GM12874 (cell line): ENCODE results near the gene MRC1.

Experiments
- TF ChIP-seq, protein P1 (sequence below): IDR thresholded peaks from 2 replicates; pipeline ENCODE4 v1.5.1; 2011; ENCODE audit warnings: low read depth, mild to moderate bottlenecking, control low read depth, low read length, moderate library complexity; ENCODE audit not compliant: insufficient read depth

Gene MRC1

DNA sequence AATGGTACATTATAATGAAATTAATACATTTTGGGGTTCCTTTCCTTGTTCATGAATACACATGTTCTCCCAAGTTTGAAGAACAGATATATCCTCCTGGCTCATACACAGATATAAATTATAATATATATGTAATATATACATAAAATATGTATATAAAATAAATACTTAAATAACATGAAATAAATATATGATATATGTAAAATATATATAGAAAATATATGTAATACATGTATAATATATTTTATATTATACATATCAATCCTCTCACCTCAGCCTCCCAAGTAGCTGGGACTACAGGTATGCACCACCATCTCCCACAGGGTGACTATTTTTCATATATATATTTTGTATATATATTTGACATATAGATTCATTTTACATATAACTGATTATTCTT lies 68.0 kb downstream of the MRC1 start:
- TF ChIP-seq, protein P1, sequence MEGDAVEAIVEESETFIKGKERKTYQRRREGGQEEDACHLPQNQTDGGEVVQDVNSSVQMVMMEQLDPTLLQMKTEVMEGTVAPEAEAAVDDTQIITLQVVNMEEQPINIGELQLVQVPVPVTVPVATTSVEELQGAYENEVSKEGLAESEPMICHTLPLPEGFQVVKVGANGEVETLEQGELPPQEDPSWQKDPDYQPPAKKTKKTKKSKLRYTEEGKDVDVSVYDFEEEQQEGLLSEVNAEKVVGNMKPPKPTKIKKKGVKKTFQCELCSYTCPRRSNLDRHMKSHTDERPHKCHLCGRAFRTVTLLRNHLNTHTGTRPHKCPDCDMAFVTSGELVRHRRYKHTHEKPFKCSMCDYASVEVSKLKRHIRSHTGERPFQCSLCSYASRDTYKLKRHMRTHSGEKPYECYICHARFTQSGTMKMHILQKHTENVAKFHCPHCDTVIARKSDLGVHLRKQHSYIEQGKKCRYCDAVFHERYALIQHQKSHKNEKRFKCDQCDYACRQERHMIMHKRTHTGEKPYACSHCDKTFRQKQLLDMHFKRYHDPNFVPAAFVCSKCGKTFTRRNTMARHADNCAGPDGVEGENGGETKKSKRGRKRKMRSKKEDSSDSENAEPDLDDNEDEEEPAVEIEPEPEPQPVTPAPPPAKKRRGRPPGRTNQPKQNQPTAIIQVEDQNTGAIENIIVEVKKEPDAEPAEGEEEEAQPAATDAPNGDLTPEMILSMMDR, result no peak

DNA sequence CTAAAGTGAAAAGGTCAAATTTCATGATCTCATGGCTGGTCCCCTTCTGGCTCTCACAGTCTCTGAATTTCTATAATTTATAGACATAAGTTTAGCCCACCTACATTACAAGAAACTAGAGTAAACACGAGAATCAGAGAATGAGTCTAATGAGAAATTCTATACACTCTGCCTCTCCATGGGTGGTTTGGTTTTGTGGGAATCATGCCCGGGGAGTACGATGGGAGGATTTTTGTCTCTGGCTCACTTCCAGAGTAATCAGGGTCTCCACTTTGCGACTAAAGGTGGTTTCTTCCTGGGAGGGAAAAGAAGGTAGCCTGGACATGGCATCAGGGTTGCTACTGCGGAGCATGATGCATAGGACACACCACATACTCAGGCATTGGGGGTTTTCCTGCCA lies 69.7 kb downstream of the MRC1 start:
- TF ChIP-seq, protein P1, result no peak

DNA sequence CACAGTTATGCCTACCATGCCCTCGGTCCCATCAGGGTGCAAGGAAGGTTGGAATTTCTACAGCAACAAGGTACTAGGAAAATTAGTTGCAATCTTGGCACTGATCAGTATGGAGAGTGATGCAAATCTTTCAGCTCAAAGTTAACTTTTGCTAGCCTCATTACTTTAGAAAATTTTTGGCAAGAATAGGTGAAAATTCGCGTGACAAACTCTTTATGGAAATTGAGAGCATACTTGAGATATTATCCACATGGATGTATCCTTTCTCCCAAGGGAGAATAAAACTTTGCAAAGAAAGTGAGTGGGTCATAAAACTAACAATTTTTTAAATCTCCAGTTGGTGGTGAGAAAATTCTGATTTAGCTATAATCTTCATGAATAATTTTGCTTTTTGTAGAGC lies 71.5 kb downstream of the MRC1 start:
- TF ChIP-seq, protein P1, result no peak

GRCh38 chr10:17882557-17882956 lies 73.4 kb downstream of the MRC1 start:
- TF ChIP-seq, protein P1, result no peak

DNA sequence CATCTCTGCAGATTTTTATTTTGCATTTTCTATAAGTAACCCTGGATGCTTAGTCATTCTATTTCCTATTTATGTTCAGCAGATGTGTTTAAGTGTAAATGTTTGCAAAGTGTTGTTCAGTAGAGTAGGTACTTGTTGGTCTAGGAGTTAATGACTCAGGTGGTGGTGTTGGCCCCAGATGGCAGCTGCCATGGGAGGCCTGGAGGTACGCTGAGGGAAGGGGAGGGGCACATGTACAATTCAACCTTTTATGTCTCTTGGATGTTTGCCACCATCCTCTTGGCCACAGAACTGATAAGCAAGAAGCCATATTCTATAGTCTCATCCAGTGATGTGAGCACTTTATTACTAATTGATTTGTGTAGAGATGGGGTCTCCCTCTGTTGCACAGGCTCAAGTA lies 74.5 kb downstream of the MRC1 start:
- TF ChIP-seq, protein P1, result no peak

GRCh38 chr10:17888189-17888588 lies 79.0 kb downstream of the MRC1 start:
- TF ChIP-seq, protein P1, result no peak

DNA sequence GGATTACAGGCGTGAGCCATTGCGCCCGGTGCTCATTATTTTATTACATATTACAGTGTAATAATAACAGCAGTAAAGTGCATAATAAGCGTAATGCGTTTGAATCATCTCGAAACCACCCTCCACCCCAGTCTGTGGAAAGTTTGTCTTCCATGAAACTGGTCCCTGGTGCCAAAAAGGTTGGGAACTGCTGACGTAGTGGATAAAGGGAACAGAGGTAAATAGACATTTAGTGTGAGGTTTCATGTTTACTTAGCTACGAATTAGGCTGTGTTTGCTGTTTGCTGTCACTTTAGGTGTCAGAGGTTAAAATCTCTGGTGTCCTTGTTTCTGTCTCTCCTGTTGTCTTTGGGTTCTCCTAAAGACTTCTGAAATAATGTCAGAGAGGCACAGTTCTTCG lies 82.3 kb downstream of the MRC1 start:
- TF ChIP-seq, protein P1, result no peak

- TF ChIP-seq, protein P1, result no peak
Measured at GRCh38 chr10:17904564-17904963, 95.4 kb downstream of the MRC1 start.
